ENCODE results near the gene RALGDS. TPM values are rescaled to one million over a fixed set of nuclear protein-coding genes. Genes with fewer than 3 reads are reported as not detected.

The RALGDS gene
- 19.3 and 22.0 TPM in 2 replicates for total RNA-seq

GRCh38 chr9:133121198-133121914 is at the start of gene RALGDS:
RALGDS (minus strand) TSS chr9:133121240; CDS start chr9:133121154, 86 bp downstream.

GRCh38 chr9:133163504-133164172 is 42.6 kb upstream of the RALGDS start, which contains the start of gene GBGT1:
GBGT1 (minus strand) TSS chr9:133163914; CDS start chr9:133162412, 1,502 bp downstream.

DNA sequence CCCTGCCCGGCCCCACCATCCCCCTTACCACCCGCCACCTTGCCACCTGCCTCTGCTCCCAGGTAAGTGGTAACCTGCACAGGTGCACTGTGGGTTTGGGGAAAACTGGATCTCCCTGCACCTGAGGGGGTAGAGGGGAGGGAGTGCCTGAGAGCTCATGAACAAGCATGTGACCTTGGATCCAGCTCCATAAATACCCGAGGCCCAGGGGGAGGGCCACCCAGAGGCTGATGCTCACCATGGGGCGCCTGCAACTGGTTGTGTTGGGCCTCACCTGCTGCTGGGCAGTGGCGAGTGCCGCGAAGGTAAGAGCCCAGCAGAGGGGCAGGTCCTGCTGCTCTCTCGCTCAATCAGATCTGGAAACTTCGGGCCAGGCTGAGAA is 59.3 kb downstream of the RALGDS start, which contains the start of gene CEL:
CEL (plus strand) TSS at position 218 of the 382 bp plus-strand sequence; CDS start at position 240, 22 bp downstream.

Other genes starting within 250 kb of the RALGDS start
- gene AK8, start 243.0 kb downstream of the RALGDS start, total RNA-seq, result 0.11 and 0.75 TPM in 2 replicates
- gene SPACA9, start 242.3 kb downstream of the RALGDS start, total RNA-seq, result 2.1 and 2.6 TPM in 2 replicates
- 46.7 and 48.6 TPM in 2 replicates for gene TSC1, start 176.6 kb downstream of the RALGDS start, total RNA-seq
- not detected in 2 replicates for gene GFI1B, start 142.5 kb downstream of the RALGDS start, total RNA-seq
- gene GTF3C5, start 90.2 kb downstream of the RALGDS start, total RNA-seq, result 31.7 and 52.7 TPM in 2 replicates
- gene CEL, start 59.3 kb downstream of the RALGDS start, total RNA-seq, result 0.12 TPM in 1 of 2 replicates, not detected in the other
- 3.1 and 3.2 TPM in 2 replicates for gene GBGT1, start 42.7 kb upstream of the RALGDS start, total RNA-seq
- gene OBP2B, start 88.0 kb upstream of the RALGDS start, total RNA-seq, result not detected in 2 replicates
- under 0.01 TPM in 1 of 2 replicates, not detected in the other for gene ABO, start 154.0 kb upstream of the RALGDS start, total RNA-seq
- gene SURF6, start 214.9 kb upstream of the RALGDS start, total RNA-seq, result 12.3 and 13.5 TPM in 2 replicates
- 21.7 and 22.0 TPM in 2 replicates for gene MED22, start 226.9 kb upstream of the RALGDS start, total RNA-seq
- gene RPL7A, start 227.0 kb upstream of the RALGDS start, total RNA-seq, result 2,205 and 2,513 TPM in 2 replicates
- 21.5 and 25.6 TPM in 2 replicates for gene SURF1, start 235.2 kb upstream of the RALGDS start, total RNA-seq
- gene SURF2, start 235.3 kb upstream of the RALGDS start, total RNA-seq, result 9.2 and 19.3 TPM in 2 replicates